Fibroblast of skin of left quadriceps (primary cell): ENCODE measurements around the gene C17orf58.
"Not testable (repeated sequence)": the region's sequence is repeated elsewhere in the genome, so short reads cannot be mapped to it uniquely, and the experiment has no call there.

ENCODE experiments used
- DNase-seq, 2 experiments: peaks; one replicate each; pipeline ENCODE4 v3.0.0-alpha.2; 2013; ENCODE audit warnings: low read depth in 2 of 2

C17orf58 gene

GRCh38 chr17:67960276-67960675 lies 36.0 kb downstream of the C17orf58 start:
- not testable (repeated sequence) for DNase-seq

DNA sequence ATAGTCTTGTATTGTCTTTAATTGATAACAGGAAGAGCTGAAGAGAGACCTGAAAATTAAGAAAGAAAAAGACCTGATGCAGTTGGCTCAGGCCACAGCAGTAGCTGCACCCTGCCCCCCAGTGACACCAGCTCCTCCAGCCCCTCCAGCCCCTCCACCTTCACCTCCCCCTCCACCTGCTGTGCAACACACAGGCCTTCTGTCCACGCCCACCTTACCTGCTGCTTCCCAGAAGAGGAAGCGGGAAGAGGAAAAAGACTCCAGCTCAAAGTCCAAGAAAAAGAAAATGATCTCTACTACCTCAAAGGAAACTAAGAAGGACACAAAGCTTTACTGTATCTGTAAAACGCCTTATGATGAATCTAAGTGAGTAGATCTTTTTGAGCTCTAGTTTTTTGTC lies 36.8 kb downstream of the C17orf58 start:
- DNase-seq, result no peak

DNA sequence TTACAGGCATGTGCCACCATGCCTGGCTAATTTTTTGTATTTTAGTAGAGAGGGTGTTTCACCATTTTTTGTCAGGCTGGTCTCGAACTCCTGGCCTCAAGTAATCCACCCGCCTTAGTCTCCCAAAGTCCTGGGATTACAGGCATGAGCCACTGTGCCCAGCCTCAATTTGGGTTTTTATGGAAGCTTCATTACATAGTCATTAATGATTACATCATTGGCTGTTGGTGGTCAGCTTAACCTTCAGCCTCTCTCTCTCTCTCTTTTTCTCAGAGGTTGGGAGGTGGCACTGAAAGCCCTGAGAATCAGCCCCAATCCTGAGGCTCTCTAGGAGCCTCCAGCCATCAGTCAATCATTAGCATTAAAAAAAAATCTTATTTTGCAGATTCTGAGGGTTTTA lies 45.3 kb downstream of the C17orf58 start:
- DNase-seq, result no peak

- no peak for DNase-seq
Measured at GRCh38 chr17:67947325-67947813, 48.9 kb downstream of the C17orf58 start.

- no peak for DNase-seq
Measured at GRCh38 chr17:67946513-67946912, 49.8 kb downstream of the C17orf58 start.

GRCh38 chr17:67944035-67944434 lies 52.2 kb downstream of the C17orf58 start:
- no peak for DNase-seq

GRCh38 chr17:67942810-67943209 lies 53.5 kb downstream of the C17orf58 start:
- no peak for DNase-seq
